ENCODE data around the gene HRAS. TPM values are rescaled to one million over a fixed set of nuclear protein-coding genes. Genes with fewer than 3 reads are reported as not detected.

Gene HRAS
- total and polyA plus RNA-seq, 2 of the 13 experiments (the other 11 are each of a cell fraction or from before 2014, with no cell fraction given) = 32.9 to 50.0 TPM

DNA sequence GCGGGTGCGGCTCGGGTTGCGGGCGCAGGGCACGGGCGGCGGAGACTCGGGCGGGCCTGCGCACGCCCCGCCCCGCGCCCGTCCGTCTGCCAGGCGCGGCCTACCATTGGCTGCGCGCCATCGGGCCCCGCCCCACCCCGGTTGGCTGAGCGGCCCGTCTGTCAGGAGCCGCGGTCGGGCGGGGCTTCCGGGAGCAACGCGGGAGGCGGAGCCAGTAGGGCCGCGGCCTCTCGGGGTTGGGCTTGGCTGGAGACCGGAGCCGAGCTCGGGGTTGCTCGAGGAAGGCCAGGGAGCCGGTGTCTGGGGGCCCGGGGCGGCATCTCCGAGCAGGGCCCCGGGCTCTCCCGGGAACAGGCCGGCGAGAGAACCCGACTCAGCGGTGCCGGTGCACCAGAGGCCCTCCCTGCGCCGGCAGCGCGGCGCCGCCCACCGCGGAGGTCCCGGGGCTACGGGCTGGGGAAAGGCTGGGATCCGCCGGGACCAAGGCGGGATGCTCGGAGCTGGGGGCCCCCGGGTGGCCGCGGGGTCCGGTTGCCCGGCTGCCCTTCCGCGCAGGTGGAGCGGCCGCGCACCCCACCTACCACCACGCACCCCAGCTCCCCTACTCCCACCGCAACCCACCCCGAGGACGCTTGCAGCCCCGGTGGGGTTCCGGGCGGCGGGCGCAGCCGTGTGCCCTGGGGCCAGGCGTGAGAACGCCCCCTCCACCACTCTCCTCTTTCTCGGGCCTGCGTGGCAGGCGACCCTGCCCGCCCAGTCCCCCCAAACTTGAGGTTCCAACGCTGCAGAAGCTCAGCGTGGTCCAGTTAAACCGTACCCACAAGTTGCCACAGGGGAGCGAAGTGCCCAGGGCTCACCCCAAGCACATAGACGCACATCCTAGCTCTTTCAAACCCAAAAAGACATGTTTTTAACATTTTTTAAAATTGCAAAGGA lies at the start of gene HRAS (continued):
- TF ChIP-seq REL (CRISPR knock-in tag; conservative IDR thresholded peaks at IDR 0.05) (no peak), PCBP1 (IDR thresholded peaks at IDR 0.05; ENCODE audit: borderline replicate concordance, low read depth, low read length) (no peak)
- TF ChIP-seq, protein P1, sequence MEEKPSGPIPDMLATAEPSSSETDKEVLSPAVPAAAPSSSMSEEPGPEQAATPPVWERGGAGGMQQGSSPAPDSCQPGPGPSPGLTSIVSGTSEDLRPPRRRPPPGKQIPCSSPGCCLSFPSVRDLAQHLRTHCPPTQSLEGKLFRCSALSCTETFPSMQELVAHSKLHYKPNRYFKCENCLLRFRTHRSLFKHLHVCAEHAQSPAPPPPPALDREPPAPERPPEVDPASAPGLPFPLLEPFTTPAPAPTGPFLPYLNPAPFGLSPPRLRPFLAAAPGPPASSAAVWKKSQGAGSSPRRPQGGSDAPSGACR (CRISPR knock-in tag; IDR thresholded peaks at IDR 0.05) = 0 out of 2 replicates have a peak, but pooled peaks have one; percentile 21
- TF ChIP-seq, protein P2, sequence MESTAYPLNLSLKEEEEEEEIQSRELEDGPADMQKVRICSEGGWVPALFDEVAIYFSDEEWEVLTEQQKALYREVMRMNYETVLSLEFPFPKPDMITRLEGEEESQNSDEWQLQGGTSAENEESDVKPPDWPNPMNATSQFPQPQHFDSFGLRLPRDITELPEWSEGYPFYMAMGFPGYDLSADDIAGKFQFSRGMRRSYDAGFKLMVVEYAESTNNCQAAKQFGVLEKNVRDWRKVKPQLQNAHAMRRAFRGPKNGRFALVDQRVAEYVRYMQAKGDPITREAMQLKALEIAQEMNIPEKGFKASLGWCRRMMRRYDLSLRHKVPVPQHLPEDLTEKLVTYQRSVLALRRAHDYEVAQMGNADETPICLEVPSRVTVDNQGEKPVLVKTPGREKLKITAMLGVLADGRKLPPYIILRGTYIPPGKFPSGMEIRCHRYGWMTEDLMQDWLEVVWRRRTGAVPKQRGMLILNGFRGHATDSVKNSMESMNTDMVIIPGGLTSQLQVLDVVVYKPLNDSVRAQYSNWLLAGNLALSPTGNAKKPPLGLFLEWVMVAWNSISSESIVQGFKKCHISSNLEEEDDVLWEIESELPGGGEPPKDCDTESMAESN (CRISPR knock-in tag; conservative IDR thresholded peaks at IDR 0.05) = 0 out of 2 replicates have a peak, but pooled peaks have one; percentile 57
- TF ChIP-seq, protein P3, sequence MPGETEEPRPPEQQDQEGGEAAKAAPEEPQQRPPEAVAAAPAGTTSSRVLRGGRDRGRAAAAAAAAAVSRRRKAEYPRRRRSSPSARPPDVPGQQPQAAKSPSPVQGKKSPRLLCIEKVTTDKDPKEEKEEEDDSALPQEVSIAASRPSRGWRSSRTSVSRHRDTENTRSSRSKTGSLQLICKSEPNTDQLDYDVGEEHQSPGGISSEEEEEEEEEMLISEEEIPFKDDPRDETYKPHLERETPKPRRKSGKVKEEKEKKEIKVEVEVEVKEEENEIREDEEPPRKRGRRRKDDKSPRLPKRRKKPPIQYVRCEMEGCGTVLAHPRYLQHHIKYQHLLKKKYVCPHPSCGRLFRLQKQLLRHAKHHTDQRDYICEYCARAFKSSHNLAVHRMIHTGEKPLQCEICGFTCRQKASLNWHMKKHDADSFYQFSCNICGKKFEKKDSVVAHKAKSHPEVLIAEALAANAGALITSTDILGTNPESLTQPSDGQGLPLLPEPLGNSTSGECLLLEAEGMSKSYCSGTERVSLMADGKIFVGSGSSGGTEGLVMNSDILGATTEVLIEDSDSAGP (CRISPR knock-in tag; IDR thresholded peaks at IDR 0.05; ENCODE audit: borderline replicate concordance) = peak; percentile 68; the same call in 1 of the 2 replicates
- TF ChIP-seq, protein P4, sequence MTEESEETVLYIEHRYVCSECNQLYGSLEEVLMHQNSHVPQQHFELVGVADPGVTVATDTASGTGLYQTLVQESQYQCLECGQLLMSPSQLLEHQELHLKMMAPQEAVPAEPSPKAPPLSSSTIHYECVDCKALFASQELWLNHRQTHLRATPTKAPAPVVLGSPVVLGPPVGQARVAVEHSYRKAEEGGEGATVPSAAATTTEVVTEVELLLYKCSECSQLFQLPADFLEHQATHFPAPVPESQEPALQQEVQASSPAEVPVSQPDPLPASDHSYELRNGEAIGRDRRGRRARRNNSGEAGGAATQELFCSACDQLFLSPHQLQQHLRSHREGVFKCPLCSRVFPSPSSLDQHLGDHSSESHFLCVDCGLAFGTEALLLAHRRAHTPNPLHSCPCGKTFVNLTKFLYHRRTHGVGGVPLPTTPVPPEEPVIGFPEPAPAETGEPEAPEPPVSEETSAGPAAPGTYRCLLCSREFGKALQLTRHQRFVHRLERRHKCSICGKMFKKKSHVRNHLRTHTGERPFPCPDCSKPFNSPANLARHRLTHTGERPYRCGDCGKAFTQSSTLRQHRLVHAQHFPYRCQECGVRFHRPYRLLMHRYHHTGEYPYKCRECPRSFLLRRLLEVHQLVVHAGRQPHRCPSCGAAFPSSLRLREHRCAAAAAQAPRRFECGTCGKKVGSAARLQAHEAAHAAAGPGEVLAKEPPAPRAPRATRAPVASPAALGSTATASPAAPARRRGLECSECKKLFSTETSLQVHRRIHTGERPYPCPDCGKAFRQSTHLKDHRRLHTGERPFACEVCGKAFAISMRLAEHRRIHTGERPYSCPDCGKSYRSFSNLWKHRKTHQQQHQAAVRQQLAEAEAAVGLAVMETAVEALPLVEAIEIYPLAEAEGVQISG (CRISPR knock-in tag; IDR thresholded peaks at IDR 0.05) = peak; percentile 66
- TF ChIP-seq, protein P5, sequence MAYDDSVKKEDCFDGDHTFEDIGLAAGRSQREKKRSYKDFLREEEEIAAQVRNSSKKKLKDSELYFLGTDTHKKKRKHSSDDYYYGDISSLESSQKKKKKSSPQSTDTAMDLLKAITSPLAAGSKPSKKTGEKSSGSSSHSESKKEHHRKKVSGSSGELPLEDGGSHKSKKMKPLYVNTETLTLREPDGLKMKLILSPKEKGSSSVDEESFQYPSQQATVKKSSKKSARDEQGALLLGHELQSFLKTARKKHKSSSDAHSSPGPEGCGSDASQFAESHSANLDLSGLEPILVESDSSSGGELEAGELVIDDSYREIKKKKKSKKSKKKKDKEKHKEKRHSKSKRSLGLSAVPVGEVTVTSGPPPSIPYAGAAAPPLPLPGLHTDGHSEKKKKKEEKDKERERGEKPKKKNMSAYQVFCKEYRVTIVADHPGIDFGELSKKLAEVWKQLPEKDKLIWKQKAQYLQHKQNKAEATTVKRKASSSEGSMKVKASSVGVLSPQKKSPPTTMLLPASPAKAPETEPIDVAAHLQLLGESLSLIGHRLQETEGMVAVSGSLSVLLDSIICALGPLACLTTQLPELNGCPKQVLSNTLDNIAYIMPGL (CRISPR knock-in tag; IDR thresholded peaks at IDR 0.05; ENCODE audit: borderline replicate concordance in 1 of 2, low read depth in 1 of 2) = peak in 1 of 2 experiments; percentile 57; a peak in 3 of 4 replicates
- TF ChIP-seq, protein P6, sequence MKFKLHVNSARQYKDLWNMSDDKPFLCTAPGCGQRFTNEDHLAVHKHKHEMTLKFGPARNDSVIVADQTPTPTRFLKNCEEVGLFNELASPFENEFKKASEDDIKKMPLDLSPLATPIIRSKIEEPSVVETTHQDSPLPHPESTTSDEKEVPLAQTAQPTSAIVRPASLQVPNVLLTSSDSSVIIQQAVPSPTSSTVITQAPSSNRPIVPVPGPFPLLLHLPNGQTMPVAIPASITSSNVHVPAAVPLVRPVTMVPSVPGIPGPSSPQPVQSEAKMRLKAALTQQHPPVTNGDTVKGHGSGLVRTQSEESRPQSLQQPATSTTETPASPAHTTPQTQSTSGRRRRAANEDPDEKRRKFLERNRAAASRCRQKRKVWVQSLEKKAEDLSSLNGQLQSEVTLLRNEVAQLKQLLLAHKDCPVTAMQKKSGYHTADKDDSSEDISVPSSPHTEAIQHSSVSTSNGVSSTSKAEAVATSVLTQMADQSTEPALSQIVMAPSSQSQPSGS (CRISPR knock-in tag; IDR thresholded peaks at IDR 0.05) = peak; percentile 26; the same call in 1 of the 2 replicates
